Astrocyte (in vitro differentiated cells and primary cell): Measurements from ENCODE around the gene HPS3. TPM values are rescaled to one million over a fixed set of nuclear protein-coding genes. Genes with fewer than 3 reads are reported as not detected.

Experiments used
- DNase-seq: peaks from one replicate; pipeline ENCODE4 v3.0.0-alpha.2; 2010; ENCODE audit warnings: low read depth
- FAIRE-seq: peaks from 2 replicates; lab custom pipeline; 2011; peaks lifted over from hg19 to GRCh38; lab: Jason Lieb, UNC
- H2AFZ ChIP-seq: 2 replicates; pipeline ENCODE4 v1.6.0; 2012; ENCODE audit warnings: low read depth, low read length, inconsistent platforms
- H3K27ac ChIP-seq: 2 replicates; pipeline ENCODE4 v1.5.1; 2011; ENCODE audit warnings: low read depth, low read length, inconsistent platforms
- H3K27me3 ChIP-seq: 2 replicates; pipeline ENCODE4 v1.6.0; 2011; ENCODE audit warnings: low read length, inconsistent platforms; ENCODE audit not compliant: insufficient read depth
- H3K36me3 ChIP-seq: 2 replicates; pipeline ENCODE4 v1.5.1; 2011; ENCODE audit warnings: low read length, inconsistent platforms; ENCODE audit not compliant: insufficient read depth
- H3K4me1 ChIP-seq: 2 replicates; pipeline ENCODE4 v1.5.1; 2011; ENCODE audit warnings: low read length, inconsistent platforms; ENCODE audit not compliant: insufficient read depth
- H3K4me2 ChIP-seq: 2 replicates; pipeline ENCODE4 v1.6.0; 2012; ENCODE audit warnings: low read length, inconsistent platforms
- H3K4me3 ChIP-seq: 2 replicates; pipeline ENCODE4 v1.5.1; 2011; ENCODE audit warnings: low read depth, mild to moderate bottlenecking, low read length, inconsistent platforms; ENCODE audit not compliant: insufficient read depth
- H3K79me2 ChIP-seq: 2 replicates; pipeline ENCODE4 v1.6.0; 2012; ENCODE audit warnings: mild to moderate bottlenecking, low read length, inconsistent platforms; ENCODE audit not compliant: insufficient read depth
- H3K9ac ChIP-seq: 2 replicates; pipeline ENCODE4 v1.6.0; 2012; ENCODE audit warnings: mild to moderate bottlenecking, low read length, inconsistent platforms
- H3K9me3 ChIP-seq: 2 replicates; pipeline ENCODE4 v1.5.1; 2012; ENCODE audit warnings: low read depth, mild to moderate bottlenecking, low read length, inconsistent platforms; ENCODE audit not compliant: insufficient read depth
- H4K20me1 ChIP-seq: 2 replicates; pipeline ENCODE4 v1.6.0; 2012; ENCODE audit warnings: low read length, inconsistent platforms; ENCODE audit not compliant: insufficient read depth
- H3K27ac Mint-ChIP-seq: one replicate; pipeline ENCODE4 v1.8.0; 2021; ENCODE audit warnings: mild to moderate bottlenecking, mixed read lengths; ENCODE audit not compliant: unreplicated experiment
- H3K27me3 Mint-ChIP-seq: one replicate; pipeline ENCODE4 v1.8.0; 2021; ENCODE audit warnings: low read depth, mixed read lengths; ENCODE audit not compliant: unreplicated experiment
- H3K36me3 Mint-ChIP-seq: one replicate; pipeline ENCODE4 v1.8.0; 2021; ENCODE audit warnings: low read depth, mixed read lengths; ENCODE audit not compliant: unreplicated experiment
- H3K4me1 Mint-ChIP-seq: one replicate; pipeline ENCODE4 v1.8.0; 2021; ENCODE audit warnings: low read depth, mixed read lengths; ENCODE audit not compliant: unreplicated experiment
- H3K4me3 Mint-ChIP-seq: one replicate; pipeline ENCODE4 v1.8.0; 2021; ENCODE audit warnings: mild to moderate bottlenecking, moderate library complexity, mixed read lengths; ENCODE audit not compliant: unreplicated experiment
- H3K9me3 Mint-ChIP-seq: one replicate; pipeline ENCODE4 v1.8.0; 2021; ENCODE audit warnings: mild to moderate bottlenecking, mixed read lengths; ENCODE audit not compliant: unreplicated experiment
- EZH2 ChIP-seq: IDR thresholded peaks from 2 replicates; pipeline ENCODE4 v1.6.1; 2012; ENCODE audit warnings: mild to moderate bottlenecking, low read length, inconsistent platforms; ENCODE audit not compliant: insufficient read depth
- total RNA-seq: library from RNA; stranded (reverse); gene quantifications from 2 replicates; pipeline ENCODE4 v1.2.1, GENCODE V29; 2021
- TF ChIP-seq, protein P1 (sequence below): IDR thresholded peaks from 2 replicates; pipeline ENCODE4 v1.5.1; 2011; ENCODE audit warnings: low read depth, mild to moderate bottlenecking, inconsistent platforms, low read length, moderate library complexity; ENCODE audit not compliant: insufficient read depth

The HPS3 gene
- total RNA-seq, 1 donor from 2014 or later, result 10.9 TPM

DNA sequence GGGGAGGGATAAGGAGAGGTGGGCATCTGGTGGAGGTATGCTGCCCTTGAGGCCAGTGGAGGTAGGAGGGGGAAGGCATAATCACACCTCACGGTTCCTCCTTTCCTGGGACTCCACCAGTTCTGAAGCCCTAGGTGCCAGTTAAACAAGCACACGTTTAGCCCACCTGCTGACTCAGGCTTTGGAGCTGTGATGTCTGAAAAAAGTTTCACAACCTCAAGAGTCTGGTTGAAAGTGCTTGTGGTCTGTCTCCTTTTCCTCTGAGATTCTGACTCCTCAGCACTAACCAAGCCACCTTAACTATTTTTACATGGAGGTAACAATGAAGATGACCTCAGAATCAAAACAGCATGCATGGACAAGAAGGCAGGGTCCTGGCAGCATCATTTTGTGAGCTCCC lies 23.0 kb downstream of the HPS3 start:
- no peaks in the 10 kb centered on the region for H3K27me3 ChIP-seq
- no peak overlapping the region for H3K4me3 ChIP-seq
- H3K9ac ChIP-seq, result no peak overlapping the region
- H3K27ac Mint-ChIP-seq, result peak overlapping the region; percentile 77
- peak overlapping the region; percentile 50 for H3K4me2 ChIP-seq
- H3K27me3 Mint-ChIP-seq, result peaks cover 4% of the 10 kb centered on the region
- no peak overlapping the region for H3K27ac ChIP-seq
- TF ChIP-seq EZH2, result no peak
- TF ChIP-seq, protein P1, sequence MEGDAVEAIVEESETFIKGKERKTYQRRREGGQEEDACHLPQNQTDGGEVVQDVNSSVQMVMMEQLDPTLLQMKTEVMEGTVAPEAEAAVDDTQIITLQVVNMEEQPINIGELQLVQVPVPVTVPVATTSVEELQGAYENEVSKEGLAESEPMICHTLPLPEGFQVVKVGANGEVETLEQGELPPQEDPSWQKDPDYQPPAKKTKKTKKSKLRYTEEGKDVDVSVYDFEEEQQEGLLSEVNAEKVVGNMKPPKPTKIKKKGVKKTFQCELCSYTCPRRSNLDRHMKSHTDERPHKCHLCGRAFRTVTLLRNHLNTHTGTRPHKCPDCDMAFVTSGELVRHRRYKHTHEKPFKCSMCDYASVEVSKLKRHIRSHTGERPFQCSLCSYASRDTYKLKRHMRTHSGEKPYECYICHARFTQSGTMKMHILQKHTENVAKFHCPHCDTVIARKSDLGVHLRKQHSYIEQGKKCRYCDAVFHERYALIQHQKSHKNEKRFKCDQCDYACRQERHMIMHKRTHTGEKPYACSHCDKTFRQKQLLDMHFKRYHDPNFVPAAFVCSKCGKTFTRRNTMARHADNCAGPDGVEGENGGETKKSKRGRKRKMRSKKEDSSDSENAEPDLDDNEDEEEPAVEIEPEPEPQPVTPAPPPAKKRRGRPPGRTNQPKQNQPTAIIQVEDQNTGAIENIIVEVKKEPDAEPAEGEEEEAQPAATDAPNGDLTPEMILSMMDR, result no peak
- H3K9me3 Mint-ChIP-seq, result no peaks in the 10 kb centered on the region
- peaks cover 10% of the 10 kb centered on the region for H3K36me3 ChIP-seq
- no peak overlapping the region for H3K4me3 Mint-ChIP-seq
- H4K20me1 ChIP-seq, result no peaks in the 10 kb centered on the region
- DNase-seq (peak; percentile 76), FAIRE-seq (no peak)
- peaks cover 9% of the 10 kb centered on the region for H3K36me3 Mint-ChIP-seq
- no peaks in the 10 kb centered on the region for H3K9me3 ChIP-seq
- peaks cover 19% of the 10 kb centered on the region for H3K4me1 Mint-ChIP-seq
- peaks cover 8% of the 10 kb centered on the region for H3K4me1 ChIP-seq
- no peaks in the 10 kb centered on the region for H3K79me2 ChIP-seq
- H2AFZ ChIP-seq, result no peak overlapping the region

DNA sequence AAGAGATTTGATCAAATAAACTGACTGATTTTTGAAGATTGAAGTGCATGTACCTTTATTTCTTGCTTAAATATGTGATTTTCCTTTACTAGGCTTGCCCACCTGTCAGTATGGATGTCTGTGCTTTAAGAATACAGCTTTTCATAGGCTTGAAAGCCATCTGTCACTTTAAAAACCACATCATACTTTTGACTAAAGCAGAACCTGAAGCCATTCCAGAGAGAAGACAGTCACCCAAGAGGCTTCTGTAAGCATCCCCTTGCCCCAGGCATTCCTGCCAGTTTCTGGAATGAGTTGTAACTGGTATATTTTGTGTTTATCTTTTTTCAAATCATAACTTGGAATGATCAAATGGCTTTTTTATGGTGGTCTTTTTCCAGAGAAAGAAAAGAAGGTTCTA lies 24.0 kb downstream of the HPS3 start:
- peaks cover 11% of the 10 kb centered on the region for H3K36me3 Mint-ChIP-seq
- H3K4me3 Mint-ChIP-seq, result no peak overlapping the region
- no peak overlapping the region for H3K4me3 ChIP-seq
- no peak overlapping the region for H3K9ac ChIP-seq
- H3K27ac ChIP-seq, result no peak overlapping the region
- H3K9me3 ChIP-seq, result no peaks in the 10 kb centered on the region
- peaks cover 8% of the 10 kb centered on the region for H3K4me1 ChIP-seq
- H3K9me3 Mint-ChIP-seq, result no peaks in the 10 kb centered on the region
- H3K36me3 ChIP-seq, result peaks cover 15% of the 10 kb centered on the region
- FAIRE-seq (no peak), DNase-seq (no peak)
- H3K4me2 ChIP-seq, result no peak overlapping the region
- H3K27ac Mint-ChIP-seq, result no peak overlapping the region
- H4K20me1 ChIP-seq, result no peaks in the 10 kb centered on the region
- no peak overlapping the region for H2AFZ ChIP-seq
- peaks cover 19% of the 10 kb centered on the region for H3K4me1 Mint-ChIP-seq
- H3K27me3 Mint-ChIP-seq, result peaks cover 4% of the 10 kb centered on the region
- no peaks in the 10 kb centered on the region for H3K27me3 ChIP-seq
- TF ChIP-seq, protein P1, result no peak
- TF ChIP-seq EZH2, result no peak
- no peaks in the 10 kb centered on the region for H3K79me2 ChIP-seq

DNA sequence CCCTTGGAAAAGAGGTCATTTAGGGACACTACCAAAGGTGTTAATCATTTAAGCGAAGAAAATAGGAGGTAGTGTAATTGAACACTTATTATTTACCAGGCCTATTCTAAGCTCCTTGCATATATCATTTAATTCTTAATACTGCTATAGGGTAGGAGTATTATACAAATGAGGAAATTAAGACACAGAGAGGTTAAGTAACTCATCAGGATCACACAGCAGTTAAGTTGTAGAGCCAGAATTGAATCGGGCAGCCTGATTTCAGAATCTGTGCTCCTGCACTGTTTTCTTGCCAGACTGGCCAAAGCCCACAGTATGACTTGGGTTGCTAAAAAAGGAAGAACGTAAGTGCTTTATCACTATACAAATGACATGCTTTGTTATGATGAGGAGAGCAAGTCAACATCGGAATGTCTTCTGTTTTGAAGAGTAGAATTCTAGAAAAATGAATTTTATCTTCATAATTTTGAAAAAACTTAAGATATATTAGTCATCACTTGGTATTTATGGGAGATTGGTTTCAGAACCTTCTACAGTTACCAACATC lies 31.4 kb downstream of the HPS3 start:
- DNase-seq, result no peak
- no peaks in the 10 kb centered on the region for H3K79me2 ChIP-seq
- H3K4me3 ChIP-seq, result no peak overlapping the region
- Mint-ChIP-seq H3K27ac (no peak overlapping the region), H3K36me3 (peaks cover 10% of the 10 kb centered on the region), H3K27me3 (no peaks in the 10 kb centered on the region), H3K9me3 (no peaks in the 10 kb centered on the region), H3K4me3 (no peak overlapping the region), H3K4me1 (no peaks in the 10 kb centered on the region)
- no peaks in the 10 kb centered on the region for H3K4me1 ChIP-seq
- H3K36me3 ChIP-seq, result peaks cover 14% of the 10 kb centered on the region
- no peaks in the 10 kb centered on the region for H3K27me3 ChIP-seq
- no peak overlapping the region for H3K27ac ChIP-seq
- no peak overlapping the region for H3K4me2 ChIP-seq
- no peak overlapping the region for H3K9ac ChIP-seq
- no peaks in the 10 kb centered on the region for H4K20me1 ChIP-seq
- H2AFZ ChIP-seq, result no peak overlapping the region
- TF ChIP-seq, protein P1, result no peak
- no peak for TF ChIP-seq EZH2
- no peak for FAIRE-seq
- H3K9me3 ChIP-seq, result no peaks in the 10 kb centered on the region
